Duodenal mucosa (tissue), 2 donors: ENCODE results near the gene TMEM106B.

Source experiments
- H3K27ac ChIP-seq: one replicate; pipeline ENCODE4 v1.7.0; 2013; ENCODE audit warnings: low read depth, low read length
- H3K27me3 ChIP-seq, 2 donors: one replicate each; pipeline ENCODE4 v1.7.0; 2013; ENCODE audit warnings: low read length in 2 of 2, control low read depth in 1 of 2; ENCODE audit not compliant: insufficient read depth in 2 of 2, control insufficient read depth in 1 of 2
- H3K36me3 ChIP-seq, 2 donors: one replicate each; pipeline ENCODE4 v1.7.0; 2013; ENCODE audit warnings: low read length in 2 of 2, control low read depth in 1 of 2; ENCODE audit not compliant: insufficient read depth in 2 of 2, control insufficient read depth in 1 of 2
- H3K4me1 ChIP-seq, 2 donors: one replicate each; pipeline ENCODE4 v1.7.0; 2013; ENCODE audit warnings: low read length in 2 of 2, control low read depth in 1 of 2; ENCODE audit not compliant: insufficient read depth in 2 of 2, control insufficient read depth in 1 of 2
- H3K4me3 ChIP-seq, 2 donors: one replicate each; pipeline ENCODE4 v1.7.0; 2013; ENCODE audit warnings: low read length in 2 of 2, low read depth in 1 of 2
- H3K9ac ChIP-seq, 2 donors: one replicate each; pipeline ENCODE4 v1.7.0; 2013; ENCODE audit warnings: low read length in 2 of 2, low read depth in 1 of 2
- H3K9me3 ChIP-seq, 2 donors: one replicate each; pipeline ENCODE4 v1.7.0; 2013; ENCODE audit warnings: low read length in 2 of 2, control low read depth in 1 of 2; ENCODE audit not compliant: control insufficient read depth in 1 of 2

The TMEM106B gene

GRCh38 chr7:12226756-12227155, 15.7 kb downstream of the TMEM106B start:
- Histone ChIP-seq H3K9me3 (no peaks in the 10 kb centered on the region), H3K27me3 (no peaks in the 10 kb centered on the region), H3K27ac (no peak overlapping the region), H3K4me3 (no peak overlapping the region), H3K9ac (no peak overlapping the region), H3K36me3 (peaks cover 5 to 11% of the 10 kb centered on the region in 2 donors), H3K4me1 (no peaks in the 10 kb centered on the region)

- no peak overlapping the region for H3K27ac ChIP-seq
- peaks cover 5 to 11% of the 10 kb centered on the region in 2 donors for H3K36me3 ChIP-seq
These were observed 16.9 kb downstream of the TMEM106B start for GRCh38 chr7:12228024-12228423.

GRCh38 chr7:12229046-12229445, 18.0 kb downstream of the TMEM106B start:
- Histone ChIP-seq H3K9ac (no peak overlapping the region), H3K36me3 (peaks cover 2 to 10% of the 10 kb centered on the region in 2 donors), H3K9me3 (no peaks in the 10 kb centered on the region), H3K4me1 (no peaks in the 10 kb centered on the region), H3K4me3 (no peak overlapping the region), H3K27ac (no peak overlapping the region), H3K27me3 (no peaks in the 10 kb centered on the region)

More at GRCh38 chr7:12228024-12228423, 16.9 kb downstream of the TMEM106B start:
- Histone ChIP-seq H3K27me3 (no peaks in the 10 kb centered on the region), H3K9ac (no peak overlapping the region), H3K9me3 (no peaks in the 10 kb centered on the region), H3K4me1 (no peaks in the 10 kb centered on the region), H3K4me3 (no peak overlapping the region)

GRCh38 chr7:12231097-12231496, 20.0 kb downstream of the TMEM106B start:
- no peaks in the 10 kb centered on the region for H3K27me3 ChIP-seq
- no peak overlapping the region for H3K9ac ChIP-seq
- no peak overlapping the region for H3K27ac ChIP-seq
- no peaks in the 10 kb centered on the region for H3K9me3 ChIP-seq
- H3K4me1 ChIP-seq, result no peaks in the 10 kb centered on the region
- H3K4me3 ChIP-seq, result no peak overlapping the region
- H3K36me3 ChIP-seq, result peaks cover 0 to 8% of the 10 kb centered on the region in 2 donors

- Histone ChIP-seq H3K4me3 (no peak overlapping the region), H3K27ac (no peak overlapping the region), H3K36me3 (peaks cover 0 to 8% of the 10 kb centered on the region in 2 donors), H3K9ac (no peak overlapping the region), H3K9me3 (peaks cover 0 to under 1% of the 10 kb centered on the region in 2 donors), H3K27me3 (no peaks in the 10 kb centered on the region), H3K4me1 (no peaks in the 10 kb centered on the region)
These were observed 22.1 kb downstream of the TMEM106B start for GRCh38 chr7:12233175-12233574.

GRCh38 chr7:12234334-12234865, 23.3 kb downstream of the TMEM106B start:
- Histone ChIP-seq H3K27ac (no peak overlapping the region), H3K36me3 (peaks cover 0 to 8% of the 10 kb centered on the region in 2 donors), H3K4me1 (no peaks in the 10 kb centered on the region), H3K9ac (no peak overlapping the region), H3K9me3 (peaks cover 0 to 3% of the 10 kb centered on the region in 2 donors), H3K4me3 (no peak overlapping the region), H3K27me3 (no peaks in the 10 kb centered on the region)

GRCh38 chr7:12235970-12236369, 24.9 kb downstream of the TMEM106B start:
- H3K27me3 ChIP-seq, result no peaks in the 10 kb centered on the region
- peaks cover 0 to 3% of the 10 kb centered on the region in 2 donors for H3K9me3 ChIP-seq

GRCh38 chr7:12237007-12237406, 25.9 kb downstream of the TMEM106B start:
- no peak overlapping the region for H3K9ac ChIP-seq
- H3K9me3 ChIP-seq, result peaks cover 0 to 3% of the 10 kb centered on the region in 2 donors
- no peak overlapping the region for H3K4me3 ChIP-seq
- no peaks in the 10 kb centered on the region for H3K4me1 ChIP-seq
- H3K27ac ChIP-seq, result no peak overlapping the region
- no peaks in the 10 kb centered on the region for H3K27me3 ChIP-seq
- no peaks in the 10 kb centered on the region for H3K36me3 ChIP-seq

More at GRCh38 chr7:12235970-12236369, 24.9 kb downstream of the TMEM106B start:
- no peaks in the 10 kb centered on the region for H3K36me3 ChIP-seq
- H3K4me3 ChIP-seq, result no peak overlapping the region
- H3K27ac ChIP-seq, result no peak overlapping the region
- H3K9ac ChIP-seq, result no peak overlapping the region
- no peaks in the 10 kb centered on the region for H3K4me1 ChIP-seq

- Histone ChIP-seq H3K9ac (no peak overlapping the region), H3K27ac (no peak overlapping the region)
These were observed 28.7 kb downstream of the TMEM106B start for GRCh38 chr7:12239806-12240205.

GRCh38 chr7:12244129-12244528, 33.0 kb downstream of the TMEM106B start:
- Histone ChIP-seq H3K9ac (no peak overlapping the region), H3K27me3 (no peaks in the 10 kb centered on the region), H3K36me3 (no peaks in the 10 kb centered on the region), H3K9me3 (no peaks in the 10 kb centered on the region), H3K27ac (no peak overlapping the region), H3K4me3 (no peak overlapping the region), H3K4me1 (no peaks in the 10 kb centered on the region)

More at GRCh38 chr7:12239806-12240205, 28.7 kb downstream of the TMEM106B start:
- peaks cover 0 to 3% of the 10 kb centered on the region in 2 donors for H3K9me3 ChIP-seq
- H3K36me3 ChIP-seq, result no peaks in the 10 kb centered on the region
- no peaks in the 10 kb centered on the region for H3K27me3 ChIP-seq
- no peak overlapping the region for H3K4me3 ChIP-seq
- H3K4me1 ChIP-seq, result no peaks in the 10 kb centered on the region
